ENCODE results near the gene PISD.

PISD gene

DNA sequence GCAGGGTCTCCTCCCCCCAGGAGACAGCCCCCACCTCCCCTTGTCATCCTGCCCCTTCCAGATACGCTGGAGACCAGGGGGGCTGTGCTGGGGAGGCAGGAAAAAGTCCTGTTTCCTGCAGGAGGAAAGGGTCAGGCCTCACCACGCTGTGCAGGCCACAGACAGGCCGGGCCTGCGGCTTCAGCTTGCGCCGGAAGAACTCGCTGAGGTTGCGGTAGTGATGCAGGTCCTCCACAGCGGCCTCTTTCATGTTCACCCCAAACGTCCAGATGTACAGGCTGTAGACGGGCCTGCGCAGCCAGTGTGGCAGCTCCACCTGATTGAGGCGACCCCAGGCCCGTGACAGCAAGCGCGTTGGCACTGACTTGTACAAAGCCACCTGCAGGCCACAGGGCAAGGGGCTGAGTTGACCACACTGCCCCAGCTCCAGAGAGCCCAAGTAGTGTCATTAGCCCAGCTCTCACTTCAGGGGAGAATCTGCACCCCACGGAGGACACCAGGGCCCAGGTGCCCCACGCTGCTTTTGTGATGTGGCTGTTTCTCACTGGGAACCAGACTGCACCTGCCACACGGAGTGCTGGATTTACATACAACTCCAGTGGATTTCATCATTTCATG, 40.4 kb downstream of the PISD start:
- no peak for DNase-seq (ENCODE audit: low spot score)
- TF ChIP-seq, protein P1, sequence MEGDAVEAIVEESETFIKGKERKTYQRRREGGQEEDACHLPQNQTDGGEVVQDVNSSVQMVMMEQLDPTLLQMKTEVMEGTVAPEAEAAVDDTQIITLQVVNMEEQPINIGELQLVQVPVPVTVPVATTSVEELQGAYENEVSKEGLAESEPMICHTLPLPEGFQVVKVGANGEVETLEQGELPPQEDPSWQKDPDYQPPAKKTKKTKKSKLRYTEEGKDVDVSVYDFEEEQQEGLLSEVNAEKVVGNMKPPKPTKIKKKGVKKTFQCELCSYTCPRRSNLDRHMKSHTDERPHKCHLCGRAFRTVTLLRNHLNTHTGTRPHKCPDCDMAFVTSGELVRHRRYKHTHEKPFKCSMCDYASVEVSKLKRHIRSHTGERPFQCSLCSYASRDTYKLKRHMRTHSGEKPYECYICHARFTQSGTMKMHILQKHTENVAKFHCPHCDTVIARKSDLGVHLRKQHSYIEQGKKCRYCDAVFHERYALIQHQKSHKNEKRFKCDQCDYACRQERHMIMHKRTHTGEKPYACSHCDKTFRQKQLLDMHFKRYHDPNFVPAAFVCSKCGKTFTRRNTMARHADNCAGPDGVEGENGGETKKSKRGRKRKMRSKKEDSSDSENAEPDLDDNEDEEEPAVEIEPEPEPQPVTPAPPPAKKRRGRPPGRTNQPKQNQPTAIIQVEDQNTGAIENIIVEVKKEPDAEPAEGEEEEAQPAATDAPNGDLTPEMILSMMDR (IDR thresholded peaks at IDR 0.05; ENCODE audit: extremely low read depth, missing control alignments) = no peak

DNA sequence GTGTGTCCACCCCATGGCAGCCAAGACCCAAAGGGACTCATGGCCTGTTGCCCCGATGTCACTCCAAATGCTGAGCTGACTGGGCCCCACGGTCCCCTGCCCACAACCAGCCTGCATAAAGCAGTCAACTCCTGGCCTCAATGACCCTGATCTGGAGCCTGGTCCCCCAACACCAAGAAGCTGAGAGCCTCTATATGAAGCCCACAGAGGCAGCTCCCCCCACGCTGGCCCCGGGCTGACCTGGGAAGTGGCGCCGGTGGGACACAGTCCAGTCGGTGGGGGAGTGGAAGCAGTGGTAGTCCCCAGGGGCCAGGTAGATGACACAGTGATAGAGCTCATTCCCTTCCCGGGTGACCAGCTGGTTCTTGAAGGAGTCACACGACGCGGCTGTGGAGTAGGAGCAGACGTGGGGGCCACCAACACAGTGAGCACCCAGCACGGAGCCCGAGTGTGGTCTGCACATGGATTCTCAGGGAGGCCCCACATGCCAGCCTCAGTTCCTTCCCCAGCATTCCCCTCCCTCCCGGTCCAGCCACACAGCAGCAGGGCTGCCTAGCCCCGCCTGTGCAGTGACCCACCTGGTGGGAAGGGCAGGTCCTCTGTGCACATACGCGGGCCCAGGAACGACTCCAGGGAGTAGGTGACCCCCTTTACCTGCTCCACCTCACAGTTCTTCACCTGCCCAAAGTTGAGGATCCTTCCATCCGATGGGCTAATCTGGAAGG, 41.1 kb downstream of the PISD start:
- DNase-seq (ENCODE audit: low spot score) = no peak
- TF ChIP-seq, protein P1 (IDR thresholded peaks at IDR 0.05; ENCODE audit: extremely low read depth, missing control alignments) = no peak

DNA sequence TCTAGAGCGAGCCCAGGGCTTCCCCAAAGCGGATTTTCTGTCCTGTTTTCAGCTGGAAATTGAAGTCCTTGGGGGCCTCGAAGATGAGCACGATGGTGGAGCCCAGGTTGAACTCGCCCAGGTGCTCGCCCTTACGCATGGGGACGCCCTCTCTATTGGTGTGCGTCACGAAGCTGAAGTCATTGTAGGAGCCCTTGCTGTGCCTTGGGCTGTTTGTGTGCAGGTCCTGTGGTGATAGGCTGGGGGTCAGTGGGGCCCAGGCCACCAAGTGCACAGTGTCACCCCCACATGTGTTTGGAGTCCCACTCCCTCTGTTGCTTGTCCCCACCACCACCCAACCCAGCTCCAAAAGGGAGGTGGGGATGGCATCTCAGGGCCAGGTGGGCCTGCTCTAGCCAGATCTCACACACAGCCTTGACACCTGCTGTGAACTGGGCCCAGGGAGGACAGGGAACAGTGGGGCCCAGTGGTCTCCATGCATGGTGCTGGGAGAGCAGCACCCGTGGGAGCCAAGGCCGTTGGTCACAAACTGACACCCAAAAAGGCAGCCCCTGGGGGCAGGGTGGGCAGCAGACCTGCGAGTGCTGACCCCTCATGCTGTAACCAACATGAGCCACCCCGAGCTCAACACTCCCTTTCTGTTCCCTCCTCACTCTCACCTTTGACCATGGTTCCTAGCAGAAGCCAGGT, 42.3 kb downstream of the PISD start:
- DNase-seq (ENCODE audit: low spot score) = no peak

DNA sequence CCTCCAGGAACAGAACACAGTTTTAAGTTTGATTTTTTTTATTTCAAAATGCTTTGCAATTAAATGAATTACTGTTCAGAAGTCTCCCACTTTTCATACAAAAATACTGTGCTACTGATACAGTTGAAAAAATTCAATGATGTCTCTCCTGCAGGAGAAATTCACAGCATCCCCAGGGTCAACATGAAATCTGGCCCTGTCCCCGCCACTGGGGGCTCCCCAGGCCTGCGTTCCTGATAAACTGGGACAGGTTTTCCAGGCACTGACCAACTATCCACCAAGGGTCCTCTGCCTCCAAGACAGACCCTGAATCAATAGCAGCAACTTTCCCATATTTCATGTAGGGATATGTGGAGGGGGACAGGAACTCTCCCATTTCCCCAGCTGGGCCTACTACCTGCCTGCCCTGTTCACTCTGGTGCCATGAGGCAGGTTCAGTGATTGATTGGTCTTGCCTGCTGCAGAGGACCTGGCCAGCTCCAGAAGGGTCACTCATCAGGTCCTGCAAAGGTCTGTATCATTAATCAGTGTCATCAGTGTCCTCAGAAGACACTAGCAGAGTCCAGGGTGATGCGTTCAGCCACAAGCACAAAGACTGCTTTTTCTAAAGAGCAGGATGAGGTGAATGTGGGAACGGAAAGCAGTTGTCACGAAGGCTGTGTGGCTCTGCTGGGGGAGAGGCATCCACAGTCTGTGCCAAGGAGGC, 43.4 kb downstream of the PISD start:
- TF ChIP-seq, protein P1 (IDR thresholded peaks at IDR 0.05; ENCODE audit: extremely low read depth, missing control alignments) = no peak

More for the DNA sequence above, 42.3 kb downstream of the PISD start:
- TF ChIP-seq, protein P1 (IDR thresholded peaks at IDR 0.05; ENCODE audit: extremely low read depth, missing control alignments) = no peak

DNA sequence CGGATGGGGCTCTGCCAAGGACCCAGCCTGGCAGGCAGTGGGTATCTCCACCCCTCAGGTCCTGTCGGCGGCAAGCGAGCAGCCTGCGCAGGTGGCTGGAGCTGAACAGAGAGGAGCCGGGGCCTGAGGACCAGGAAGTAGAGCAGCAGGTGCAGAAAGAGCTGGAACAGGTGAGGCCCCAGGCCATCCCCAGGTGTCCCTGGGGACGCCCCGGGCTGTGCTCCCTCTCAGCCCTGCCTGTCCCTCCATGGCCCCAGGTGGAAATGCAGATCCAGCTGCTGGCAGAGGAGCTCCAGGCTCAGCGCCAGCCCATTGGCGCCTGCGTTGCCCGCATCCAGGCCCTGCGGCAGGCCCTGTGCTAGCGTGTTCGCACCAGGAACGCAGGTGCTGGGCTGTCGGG, 44.0 kb downstream of the PISD start:
- TF ChIP-seq, protein P1 (IDR thresholded peaks at IDR 0.05; ENCODE audit: extremely low read depth, missing control alignments) = no peak
- DNase-seq (ENCODE audit: low spot score) = no peak

More for the DNA sequence above, 43.4 kb downstream of the PISD start:
- DNase-seq (ENCODE audit: low spot score) = no peak

DNA sequence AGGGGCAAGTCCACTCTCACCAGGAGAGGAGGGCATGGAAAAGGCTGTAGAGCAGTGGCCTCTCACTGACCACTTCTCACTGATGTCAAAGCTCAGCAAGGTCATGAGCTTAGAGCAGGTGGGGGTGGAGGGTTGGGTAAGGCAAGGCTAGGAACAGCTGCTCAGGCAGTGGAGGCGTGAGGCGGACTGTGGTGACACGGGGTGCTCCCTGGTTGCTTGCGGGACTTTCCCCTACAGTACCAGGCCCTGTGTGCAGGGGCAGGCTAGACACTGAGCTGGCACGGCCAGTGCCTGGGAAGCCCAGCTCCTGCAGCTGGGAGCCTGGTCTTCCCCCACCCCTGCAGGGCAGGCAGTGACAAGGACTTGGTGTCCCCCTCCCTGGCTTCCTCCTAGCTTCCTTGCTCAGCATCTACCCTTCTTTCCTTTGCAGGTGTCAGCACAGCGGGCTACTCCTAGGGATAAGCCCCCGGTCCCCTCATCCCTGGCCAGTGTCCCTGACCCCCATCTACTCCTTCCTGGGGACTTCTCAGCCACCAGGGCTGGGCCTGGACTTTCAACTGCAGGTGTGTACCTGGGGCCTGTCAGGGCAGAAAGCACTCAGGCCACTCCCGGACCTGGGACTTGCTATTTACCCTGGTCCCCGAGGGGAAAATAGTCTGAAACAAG, 45.6 kb downstream of the PISD start:
- DNase-seq (ENCODE audit: low spot score) = peak; percentile 84
- TF ChIP-seq, protein P1 (IDR thresholded peaks at IDR 0.05; ENCODE audit: extremely low read depth, missing control alignments) = no peak
